Breast epithelium (tissue), 4 donors: Measurements from ENCODE around the gene MAP2K6. TPM values are rescaled to one million over a fixed set of nuclear protein-coding genes. Genes with fewer than 3 reads are reported as not detected.

Source experiments
- DNase-seq, 2 donors: peaks; one replicate each; pipeline ENCODE4 v3.0.0-alpha.2; 2019; ENCODE audit warnings: low spot score in 2 of 2
- H3K27ac ChIP-seq, 2 donors: fragments of 200-600 bp; sonication (generic) in 1 of 2; one replicate each; pipeline ENCODE4 v1.5.1; 2016 to 2019; ENCODE audit warnings: mild to moderate bottlenecking in 1 of 2
- H3K27me3 ChIP-seq, 2 donors: fragments of 200-600 bp; sonication (generic) in 1 of 2; one replicate each; pipeline versions ENCODE4 v1.5.1 to v1.6.0; 2017 to 2019; ENCODE audit warnings: control low read depth in 1 of 2, mild to moderate bottlenecking in 1 of 2
- H3K36me3 ChIP-seq: fragments of 200-600 bp; one replicate; pipeline ENCODE4 v1.5.1; 2019
- H3K4me1 ChIP-seq, 2 donors: fragments of 200-600 bp; sonication (generic); one replicate each; pipeline ENCODE4 v1.5.1; 2016 to 2019; ENCODE audit warnings: control low read depth in 1 of 2
- H3K4me3 ChIP-seq, 3 donors: fragments of 200-600 bp; sonication (generic); 1 replicate in 2 of 3; 2 replicates in 1 of 3; pipeline ENCODE4 v1.5.1; 2016 to 2019; ENCODE audit warnings: mild to moderate bottlenecking in 3 of 3, moderate library complexity in 2 of 3
- H3K9me3 ChIP-seq, 2 donors: fragments of 200-600 bp; sonication (generic) in 1 of 2; one replicate each; pipeline ENCODE4 v1.5.1; 2016 to 2019; ENCODE audit warnings: control low read depth in 1 of 2
- CTCF ChIP-seq, 3 donors: fragments of 450-650 bp; IDR thresholded peaks; one replicate each; pipeline ENCODE4 v1.5.1; 2016 to 2017; ENCODE audit warnings: antibody characterized with exemption in 3 of 3, mild to moderate bottlenecking in 3 of 3, moderate library complexity in 3 of 3
- POLR2A ChIP-seq: fragments of 450-650 bp; IDR thresholded peaks from one replicate; pipeline ENCODE4 v1.6.1; 2016; ENCODE audit warnings: antibody characterized with exemption, mild to moderate bottlenecking, moderate library complexity
- POLR2AphosphoS5 ChIP-seq, 3 donors: sonication (generic); formaldehyde crosslinking; IDR thresholded peaks; one replicate each; pipeline ENCODE4 v1.6.1; 2017; ENCODE audit warnings: antibody characterized with exemption in 3 of 3
- intact Hi-C: fragments of 100-400 bp; cut with DNase I; formaldehyde crosslinking; loops from one replicate; pipeline ENCODE4 v1.15.1; 2023; ENCODE audit warnings: low total_unique reads
- total RNA-seq, 3 donors: library from RNA; depleted of rRNA; stranded (reverse); fragments of >200 nt; gene quantifications; one replicate each; pipeline ENCODE4 v1.1.0, GENCODE V29; 2016

MAP2K6 gene
- total RNA-seq, 3 donors from 2014 or later, result 10.9 to 54.9 (median 16.7) TPM

DNA sequence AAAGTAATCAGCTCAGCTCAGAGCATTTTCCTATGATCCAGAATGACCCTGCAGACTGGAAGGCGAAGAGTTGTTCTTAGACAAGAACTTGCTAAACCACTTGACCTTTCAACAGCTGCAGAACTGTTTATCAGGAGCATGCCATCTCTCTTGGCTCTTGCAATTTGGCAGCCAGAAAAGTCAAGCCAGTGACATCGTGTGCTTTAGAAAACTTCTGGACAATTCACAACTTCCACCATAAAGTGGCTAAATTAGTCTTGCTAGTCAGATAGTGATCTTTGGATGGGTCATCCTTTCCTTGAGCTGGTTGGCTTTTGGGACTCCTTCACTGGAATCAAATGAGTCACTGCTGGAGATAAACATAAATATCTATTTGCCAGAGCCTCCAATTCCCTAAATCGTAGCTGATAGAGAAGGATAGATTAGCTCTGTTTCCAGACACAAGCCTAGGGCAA, 146.5 kb downstream of the MAP2K6 start:
- intact Hi-C loops, result no loop called here
- Histone ChIP-seq H3K9me3 (no peaks in the 10 kb centered on the region), H3K4me1 (no peaks in the 10 kb centered on the region), H3K4me3 (no peak overlapping the region), H3K27me3 (no peaks in the 10 kb centered on the region), H3K27ac (no peak overlapping the region), H3K36me3 (no peaks in the 10 kb centered on the region)
- TF ChIP-seq CTCF (IDR thresholded peaks at IDR 0.05), result no peak
- TF ChIP-seq POLR2AphosphoS5 (IDR thresholded peaks at IDR 0.05), result no peak
- no peak for TF ChIP-seq POLR2A
- no peak for DNase-seq

DNA sequence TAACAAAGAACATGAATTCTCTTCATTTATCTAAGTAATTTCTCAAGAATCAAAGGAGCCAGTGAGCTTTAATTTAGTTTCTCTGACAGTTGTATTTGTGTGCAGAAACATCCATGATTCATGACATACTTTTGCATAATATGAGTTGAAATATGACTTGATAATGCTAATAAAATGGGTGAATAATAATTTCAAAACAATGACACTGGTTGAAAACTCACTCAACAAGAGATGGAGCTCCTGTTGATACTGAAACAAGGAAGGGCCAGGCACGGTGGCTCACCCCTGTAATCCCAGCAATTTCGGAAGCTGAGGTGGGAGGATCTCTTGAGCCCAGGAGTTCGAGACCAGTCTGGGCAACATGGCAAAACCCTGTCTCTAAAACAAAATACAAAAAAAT, 147.0 kb downstream of the MAP2K6 start:
- intact Hi-C loops, result no loop called here
- Histone ChIP-seq H3K4me1 (no peaks in the 10 kb centered on the region), H3K9me3 (no peaks in the 10 kb centered on the region), H3K27ac (no peak overlapping the region), H3K27me3 (no peaks in the 10 kb centered on the region), H3K4me3 (no peak overlapping the region), H3K36me3 (no peaks in the 10 kb centered on the region)
- DNase-seq, result no peak
- TF ChIP-seq CTCF (IDR thresholded peaks at IDR 0.05) (no peak), POLR2A (no peak), POLR2AphosphoS5 (IDR thresholded peaks at IDR 0.05) (no peak)

- no peak overlapping the region for H3K4me3 ChIP-seq
- H3K36me3 ChIP-seq, result no peaks in the 10 kb centered on the region
- intact Hi-C loops, result no loop called here
- no peaks in the 10 kb centered on the region for H3K27me3 ChIP-seq
- H3K4me1 ChIP-seq, result no peaks in the 10 kb centered on the region
- TF ChIP-seq POLR2AphosphoS5 (IDR thresholded peaks at IDR 0.05), result no peak
- no peak for TF ChIP-seq POLR2A
- TF ChIP-seq CTCF (IDR thresholded peaks at IDR 0.05), result no peak
- H3K27ac ChIP-seq, result no peak overlapping the region
- H3K9me3 ChIP-seq, result no peaks in the 10 kb centered on the region
- DNase-seq, result no peak
Measured at GRCh38 chr17:69565447-69565846, 150.9 kb downstream of the MAP2K6 start.

- Histone ChIP-seq H3K9me3 (no peaks in the 10 kb centered on the region), H3K27me3 (no peaks in the 10 kb centered on the region), H3K27ac (no peak overlapping the region), H3K4me1 (no peaks in the 10 kb centered on the region), H3K36me3 (no peaks in the 10 kb centered on the region), H3K4me3 (no peak overlapping the region)
- intact Hi-C loops, result no loop called here
- DNase-seq, result no peak
- TF ChIP-seq POLR2A (no peak), CTCF (IDR thresholded peaks at IDR 0.05) (no peak), POLR2AphosphoS5 (IDR thresholded peaks at IDR 0.05) (no peak)
Measured at GRCh38 chr17:69567130-69567529, 152.6 kb downstream of the MAP2K6 start.

GRCh38 chr17:69572747-69573146, 158.2 kb downstream of the MAP2K6 start:
- no peaks in the 10 kb centered on the region for H3K4me1 ChIP-seq
- DNase-seq, result no peak
- H3K36me3 ChIP-seq, result no peaks in the 10 kb centered on the region
- H3K9me3 ChIP-seq, result no peaks in the 10 kb centered on the region
- no peak overlapping the region for H3K4me3 ChIP-seq
- H3K27ac ChIP-seq, result no peak overlapping the region
- TF ChIP-seq POLR2AphosphoS5 (IDR thresholded peaks at IDR 0.05) (no peak), POLR2A (no peak), CTCF (IDR thresholded peaks at IDR 0.05) (no peak)
- H3K27me3 ChIP-seq, result no peaks in the 10 kb centered on the region
- intact Hi-C loops, result no loop called here
